ENCODE results near the gene UBXN2A. TPM values are rescaled to one million over a fixed set of nuclear protein-coding genes. Genes with fewer than 3 reads are reported as not detected.

Gene UBXN2A
- total RNA-seq, 1 experiment from 2014 or later: 15.1 TPM

- intact Hi-C loops (cut with micrococcal nuclease; ENCODE audit: unreplicated experiment): no loop called here
- no TSS peak for BruUV-seq (replicated peaks)
- Mint-ChIP-seq H3K27ac (ENCODE audit: unreplicated experiment) (peak overlapping the region; percentile 27), H3K36me3 (ENCODE audit: insufficient read depth, unreplicated experiment) (no peaks in the 10 kb centered on the region), H3K9me3 (ENCODE audit: low read depth, unreplicated experiment) (peaks cover 3% of the 10 kb centered on the region), H3K27me3 (ENCODE audit: unreplicated experiment) (no peaks in the 10 kb centered on the region), H3K4me3 (ENCODE audit: low read depth, unreplicated experiment) (no peak overlapping the region), H3K4me1 (ENCODE audit: low read depth, unreplicated experiment) (peaks cover 26% of the 10 kb centered on the region)
- no peak for DNase-seq
- CTCF ChIA-PET: interaction anchor here (0.6 to 0.8 kb wide), 2 partner anchors 25 to 44 kb away, joined by 3 to 5 read pairs; partner anchors contain the start of gene ATAD2B
- no peak for TF ChIP-seq CTCF (IDR thresholded peaks at IDR 0.05; ENCODE audit: unreplicated experiment)
Observed at GRCh38 chr2:23901966-23902846, 38.1 kb upstream of the UBXN2A start.

- no TSS peak for BruUV-seq (replicated peaks)
- TF ChIP-seq CTCF (IDR thresholded peaks at IDR 0.05; ENCODE audit: unreplicated experiment): no peak
- H3K4me1 Mint-ChIP-seq (ENCODE audit: low read depth, unreplicated experiment): peaks cover 24% of the 10 kb centered on the region
- H3K4me3 Mint-ChIP-seq (ENCODE audit: low read depth, unreplicated experiment): no peak overlapping the region
- intact Hi-C loops (cut with micrococcal nuclease; ENCODE audit: unreplicated experiment): no loop called here
- H3K36me3 Mint-ChIP-seq (ENCODE audit: insufficient read depth, unreplicated experiment): no peaks in the 10 kb centered on the region
- no peak for DNase-seq
- H3K9me3 Mint-ChIP-seq (ENCODE audit: low read depth, unreplicated experiment): peaks cover 3% of the 10 kb centered on the region
- H3K27ac Mint-ChIP-seq (ENCODE audit: unreplicated experiment): no peak overlapping the region
- CTCF ChIA-PET: interaction anchor here (0.8 kb wide), 1 partner anchor 24 kb away, joined by 5 read pairs; the partner anchor contains the start of gene ATAD2B
- no peaks in the 10 kb centered on the region for H3K27me3 Mint-ChIP-seq (ENCODE audit: unreplicated experiment)
Observed at GRCh38 chr2:23903034-23903433, 37.2 kb upstream of the UBXN2A start.

GRCh38 chr2:23904215-23904614, 36.0 kb upstream of the UBXN2A start:
- Mint-ChIP-seq H3K27ac (ENCODE audit: unreplicated experiment) (peak overlapping the region; percentile 11), H3K27me3 (ENCODE audit: unreplicated experiment) (no peaks in the 10 kb centered on the region), H3K4me3 (ENCODE audit: low read depth, unreplicated experiment) (no peak overlapping the region), H3K4me1 (ENCODE audit: low read depth, unreplicated experiment) (peaks cover 24% of the 10 kb centered on the region), H3K36me3 (ENCODE audit: insufficient read depth, unreplicated experiment) (no peaks in the 10 kb centered on the region), H3K9me3 (ENCODE audit: low read depth, unreplicated experiment) (no peaks in the 10 kb centered on the region)
- no TSS peak for BruUV-seq (replicated peaks)
- intact Hi-C loops (cut with micrococcal nuclease; ENCODE audit: unreplicated experiment): no loop called here
- CTCF ChIA-PET: interaction anchor here (0.7 kb wide), 1 partner anchor 565 kb away, joined by 3 read pairs; no protein-coding TSS in a partner anchor
- no peak for DNase-seq
- TF ChIP-seq CTCF (IDR thresholded peaks at IDR 0.05; ENCODE audit: unreplicated experiment): no peak

DNA sequence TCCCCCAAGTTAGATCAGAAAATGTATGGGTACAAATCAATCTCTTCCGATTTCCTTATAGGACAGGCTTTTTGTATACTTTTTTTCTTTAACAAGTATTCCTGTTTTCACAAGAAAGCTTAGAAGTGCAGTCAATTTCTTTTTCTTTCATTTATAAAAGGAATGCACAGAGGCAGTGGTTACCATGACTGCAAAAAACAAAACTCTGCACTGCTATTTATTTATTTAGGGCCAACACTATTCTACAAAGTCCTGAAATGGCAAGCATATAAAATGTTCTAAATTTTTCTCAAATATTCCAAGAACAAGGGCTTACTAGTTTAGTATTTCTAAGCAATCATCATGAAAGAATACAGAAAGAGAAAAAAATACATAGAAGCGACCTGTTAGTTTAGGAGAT, 35.6 kb upstream of the UBXN2A start:
- Mint-ChIP-seq H3K4me3 (ENCODE audit: low read depth, unreplicated experiment) (no peak overlapping the region), H3K27me3 (ENCODE audit: unreplicated experiment) (no peaks in the 10 kb centered on the region), H3K9me3 (ENCODE audit: low read depth, unreplicated experiment) (no peaks in the 10 kb centered on the region), H3K27ac (ENCODE audit: unreplicated experiment) (no peak overlapping the region), H3K4me1 (ENCODE audit: low read depth, unreplicated experiment) (peaks cover 24% of the 10 kb centered on the region), H3K36me3 (ENCODE audit: insufficient read depth, unreplicated experiment) (no peaks in the 10 kb centered on the region)
- intact Hi-C loops (cut with micrococcal nuclease; ENCODE audit: unreplicated experiment): no loop called here
- CTCF ChIA-PET: interaction anchor here (0.7 kb wide), 1 partner anchor 564 kb away, joined by 3 read pairs; no protein-coding TSS in a partner anchor
- DNase-seq: no peak
- BruUV-seq (replicated peaks): no TSS peak
- TF ChIP-seq CTCF (IDR thresholded peaks at IDR 0.05; ENCODE audit: unreplicated experiment): no peak

Measured in Calu3 (cell line).